ENCODE results near the gene EFCAB6.

DNA sequence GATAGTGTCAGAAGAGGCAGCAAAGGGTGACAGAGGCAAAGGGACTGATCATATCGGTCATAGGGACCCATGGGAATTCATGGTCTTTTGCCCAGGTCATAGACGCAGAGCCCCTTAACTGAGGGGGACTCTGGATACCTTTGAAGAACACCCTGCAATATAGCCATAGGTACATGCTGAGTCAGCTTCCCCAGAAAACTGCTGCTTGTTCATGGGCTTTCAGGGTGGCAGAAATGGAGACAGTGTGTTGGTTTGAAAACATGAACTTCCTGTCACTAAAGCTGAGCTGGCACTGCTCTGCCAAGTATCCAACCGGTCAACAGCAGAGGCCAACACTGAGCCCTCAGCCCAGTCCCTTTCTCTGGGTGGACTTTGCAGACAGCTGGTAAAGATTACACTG lies 114.2 kb downstream of the EFCAB6 start:
- TF ChIP-seq EZH2 (IDR thresholded peaks at IDR 0.05; ENCODE audit: borderline replicate concordance, control insufficient read depth, low read depth, low read length) (no peak), BCL11A (IDR thresholded peaks at IDR 0.05; ENCODE audit: low read depth, low read length) (no peak), CREM (IDR thresholded peaks at IDR 0.05; ENCODE audit: low read depth) (no peak), RAD21 (IDR thresholded peaks at IDR 0.05; ENCODE audit: insufficient read depth, low read depth, low read length) (no peak), CTCF (IDR thresholded peaks at IDR 0.05 in 2 of 3, conservative IDR thresholded peaks at IDR 0.05 in 1 of 3; ENCODE audit: control insufficient read depth in 2 of 3, extremely low read depth in 1 of 3, insufficient read depth in 1 of 3, low read depth in 3 of 3, low read length in 3 of 3) (no peak), POLR2A (IDR thresholded peaks at IDR 0.05; ENCODE audit: low read depth, low read length) (no peak), BRCA1 (IDR thresholded peaks at IDR 0.05; ENCODE audit: low read depth, low read length) (no peak), LARP7 (IDR thresholded peaks at IDR 0.05) (no peak)
- TF ChIP-seq, protein P1, sequence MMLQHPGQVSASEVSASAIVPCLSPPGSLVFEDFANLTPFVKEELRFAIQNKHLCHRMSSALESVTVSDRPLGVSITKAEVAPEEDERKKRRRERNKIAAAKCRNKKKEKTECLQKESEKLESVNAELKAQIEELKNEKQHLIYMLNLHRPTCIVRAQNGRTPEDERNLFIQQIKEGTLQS (IDR thresholded peaks at IDR 0.05; ENCODE audit: borderline replicate concordance, extremely low read depth, low read depth, low read length), result no peak

Data from GM12878 (cell line).